H9 (cell line): ENCODE data around the gene SLC30A3. TPM values are rescaled to one million over a fixed set of nuclear protein-coding genes. Genes with fewer than 3 reads are reported as not detected.

ENCODE experiments used
- DNase-seq: peaks from one replicate; pipeline ENCODE4 v3.0.0-alpha.2; 2017
- H2AFZ ChIP-seq: one replicate; pipeline ENCODE4 v1.6.1; 2013; ENCODE audit warnings: mild to moderate bottlenecking, low read length, control low read depth, moderate library complexity
- H2AK5ac ChIP-seq: 2 replicates; pipeline ENCODE4 v1.6.1; 2013; ENCODE audit warnings: low read length, control low read depth, mixed read lengths; ENCODE audit not compliant: insufficient read length
- H2BK120ac ChIP-seq: one replicate; pipeline ENCODE4 v1.6.1; 2013; ENCODE audit warnings: low read depth, mild to moderate bottlenecking, low read length, control low read depth, inconsistent platforms; ENCODE audit not compliant: poor library complexity, severe bottlenecking
- H2BK12ac ChIP-seq: 2 replicates; pipeline ENCODE4 v1.6.1; 2013; ENCODE audit warnings: low read length, control low read depth, mixed read lengths, low read depth; ENCODE audit not compliant: insufficient read length
- H2BK15ac ChIP-seq: 2 replicates; pipeline ENCODE4 v1.6.1; 2013; ENCODE audit warnings: low read depth, low read length, control low read depth
- H2BK20ac ChIP-seq: one replicate; pipeline ENCODE4 v1.6.1; 2013; ENCODE audit warnings: low read depth, mild to moderate bottlenecking, low read length, control low read depth, inconsistent platforms; ENCODE audit not compliant: poor library complexity, severe bottlenecking
- H2BK5ac ChIP-seq: 2 replicates; pipeline ENCODE4 v1.6.1; 2013; ENCODE audit warnings: low read length, control low read depth, mixed read lengths; ENCODE audit not compliant: insufficient read length
- H3K14ac ChIP-seq: 2 replicates; pipeline ENCODE4 v1.6.1; 2013; ENCODE audit warnings: low read length, control low read depth; ENCODE audit not compliant: insufficient read depth
- H3K18ac ChIP-seq: 2 replicates; pipeline ENCODE4 v1.6.1; 2013; ENCODE audit warnings: low read depth, mild to moderate bottlenecking, mixed read lengths, low read length, control low read depth; ENCODE audit not compliant: insufficient read length
- H3K23ac ChIP-seq: 2 replicates; pipeline ENCODE4 v1.6.1; 2013; ENCODE audit warnings: low read length, control low read depth, mixed read lengths, low read depth; ENCODE audit not compliant: insufficient read length
- H3K23me2 ChIP-seq: 2 replicates; pipeline ENCODE4 v1.6.1; 2013; ENCODE audit warnings: low read depth, mild to moderate bottlenecking, mixed read lengths, low read length, control low read depth; ENCODE audit not compliant: insufficient read length, poor library complexity, severe bottlenecking
- H3K27ac ChIP-seq: 2 replicates; pipeline ENCODE4 v1.5.1; 2013; ENCODE audit warnings: low read length, control low read depth, mixed read lengths, low read depth; ENCODE audit not compliant: insufficient read length
- H3K27me3 ChIP-seq: 2 replicates; pipeline ENCODE4 v1.6.1; 2013; ENCODE audit warnings: low read length, control low read depth, inconsistent platforms; ENCODE audit not compliant: insufficient read depth
- H3K4ac ChIP-seq: 2 replicates; pipeline ENCODE4 v1.6.1; 2013; ENCODE audit warnings: low read depth, mild to moderate bottlenecking, control low read depth, inconsistent platforms, low read length, moderate library complexity
- H3K4me1 ChIP-seq: 2 replicates; pipeline ENCODE4 v1.6.1; 2013; ENCODE audit warnings: low read length, control low read depth, inconsistent platforms; ENCODE audit not compliant: insufficient read depth
- H3K4me2 ChIP-seq: 2 replicates; pipeline ENCODE4 v1.6.1; 2013; ENCODE audit warnings: low read length, control low read depth, mixed read lengths; ENCODE audit not compliant: insufficient read length, insufficient read depth
- H3K56ac ChIP-seq: 2 replicates; pipeline ENCODE4 v1.6.1; 2013; ENCODE audit warnings: low read depth, mild to moderate bottlenecking, mixed read lengths, low read length, control low read depth; ENCODE audit not compliant: insufficient read length
- H3K79me1 ChIP-seq: 2 replicates; pipeline ENCODE4 v1.6.1; 2013; ENCODE audit warnings: low read depth, mild to moderate bottlenecking, moderate library complexity, low read length, control low read depth, inconsistent platforms; ENCODE audit not compliant: insufficient read depth, poor library complexity, severe bottlenecking
- H3K79me2 ChIP-seq: 2 replicates; pipeline ENCODE4 v1.6.1; 2013; ENCODE audit warnings: low read length, control low read depth, inconsistent platforms; ENCODE audit not compliant: insufficient read depth
- H3K9ac ChIP-seq: 2 replicates; pipeline ENCODE4 v1.6.1; 2013; ENCODE audit warnings: low read length, control low read depth, mixed read lengths; ENCODE audit not compliant: insufficient read length; ENCODE audit errors: extremely low read depth
- H3K9me3 ChIP-seq: one replicate; pipeline ENCODE4 v1.6.1; 2013; ENCODE audit warnings: low read depth, low read length, inconsistent platforms; ENCODE audit not compliant: control insufficient read depth
- H3T11ph ChIP-seq: one replicate; pipeline ENCODE4 v1.6.1; 2013; ENCODE audit warnings: mild to moderate bottlenecking, low read length, control low read depth, inconsistent platforms
- H4K20me1 ChIP-seq: one replicate; pipeline ENCODE4 v1.6.1; 2013; ENCODE audit not compliant: control insufficient read depth, insufficient read length, insufficient read depth
- H4K5ac ChIP-seq: 2 replicates; pipeline ENCODE4 v1.6.1; 2013; ENCODE audit warnings: low read depth, mild to moderate bottlenecking, mixed read lengths, low read length, control low read depth; ENCODE audit not compliant: insufficient read length
- H4K8ac ChIP-seq: replicated peaks from 2 replicates; pipeline ENCODE4 v1.6.1; 2013; ENCODE audit warnings: low read length, control low read depth, mixed read lengths, low read depth; ENCODE audit not compliant: insufficient read length
- H4K91ac ChIP-seq: 2 replicates; pipeline ENCODE4 v1.6.1; 2013; ENCODE audit warnings: low read depth, mild to moderate bottlenecking, moderate library complexity, mixed read lengths, low read length, control low read depth; ENCODE audit not compliant: insufficient read length
- H3K27ac Mint-ChIP-seq, 3 experiments: 2 replicates in 2 of 3; 3 replicates in 1 of 3; pipeline ENCODE4 v1.8.0; 2020 to 2021; ENCODE audit warnings: mixed read lengths in 3 of 3, mild to moderate bottlenecking in 1 of 3, moderate library complexity in 1 of 3
- H3K27me3 Mint-ChIP-seq: 2 replicates; pipeline ENCODE4 v1.8.0; 2021; ENCODE audit warnings: low read depth, mild to moderate bottlenecking, moderate library complexity, mixed read lengths
- H3K36me3 Mint-ChIP-seq, 3 experiments: 2 replicates in 2 of 3; 3 replicates in 1 of 3; pipeline ENCODE4 v1.8.0; 2020 to 2021; ENCODE audit warnings: low read depth in 3 of 3, mixed read lengths in 3 of 3; ENCODE audit not compliant: insufficient read depth in 1 of 3
- H3K4me1 Mint-ChIP-seq, 2 experiments: 2 replicates each; pipeline ENCODE4 v1.8.0; 2020; ENCODE audit warnings: mixed read lengths in 2 of 2
- H3K4me3 Mint-ChIP-seq, 2 experiments: 2 replicates in 1 of 2; 3 replicates in 1 of 2; pipeline ENCODE4 v1.8.0; 2020 to 2021; ENCODE audit warnings: mild to moderate bottlenecking in 2 of 2, mixed read lengths in 2 of 2, moderate library complexity in 1 of 2
- H3K9me3 Mint-ChIP-seq, 2 experiments: 2 replicates in 1 of 2; 3 replicates in 1 of 2; pipeline ENCODE4 v1.8.0; 2020; ENCODE audit warnings: mild to moderate bottlenecking in 2 of 2, mixed read lengths in 2 of 2, moderate library complexity in 1 of 2
- CTCF ChIP-seq: fragments of 200-600 bp; sonication (generic); conservative IDR thresholded peaks from 3 replicates; pipeline ENCODE4 v1.8.0; 2021; ENCODE audit warnings: antibody characterized with exemption, mild to moderate bottlenecking
- WGBS: extraction: QIAGEN DNeasy Blood & Tissue Kit; methylation state at CpG from one replicate; pipeline ENCODE4 v1.1.7; 2013; ENCODE audit warnings: missing lambda C conversion rate, low lambda C conversion rate, mixed read lengths; ENCODE audit not compliant: insufficient read length; ENCODE audit errors: extremely low coverage; 5-methylcytosine and 5-hydroxymethylcytosine counted together
- total RNA-seq: library from RNA; stranded (reverse); gene quantifications from 2 replicates; pipeline ENCODE4 v1.2.1, GENCODE V29; 2021

SLC30A3 gene
- total RNA-seq, 1 experiment from 2014 or later, result 2.5 TPM

- no peak overlapping the region for H4K5ac ChIP-seq
- no CpG with 5 or more reads among the region's 13 CpGs for WGBS
- Mint-ChIP-seq H3K36me3 (no peaks in the 10 kb centered on the region), H3K9me3 (no peaks in the 10 kb centered on the region), H3K27ac (0 out of 7 replicates have a peak overlapping the region, but pooled peaks of 1 of the 3 experiments have one; percentile 41), H3K27me3 (peaks cover 64% of the 10 kb centered on the region), H3K4me1 (peaks cover 16 to 18% of the 10 kb centered on the region in 2 experiments), H3K4me3 (no peak overlapping the region; a peak in 1 of 5 replicates)
- no peak overlapping the region for H3K14ac ChIP-seq
- H2BK15ac ChIP-seq, result no peak overlapping the region
- H3K27ac ChIP-seq, result no peak overlapping the region
- no peak for DNase-seq
- no peak overlapping the region for H2BK20ac ChIP-seq
- no peaks in the 10 kb centered on the region for H3K23me2 ChIP-seq
- H3K79me1 ChIP-seq, result no peaks in the 10 kb centered on the region
- no peak overlapping the region for H2BK5ac ChIP-seq
- TF ChIP-seq CTCF, result no peak
- no peak overlapping the region for H3K4me2 ChIP-seq
- H2BK12ac ChIP-seq, result no peak overlapping the region
- no peaks in the 10 kb centered on the region; the same call in 1 of the 2 replicates for H3K27me3 ChIP-seq
- no peak overlapping the region for H3K18ac ChIP-seq
- H4K8ac ChIP-seq, result no peak overlapping the region
- H4K20me1 ChIP-seq, result no peaks in the 10 kb centered on the region
- no peaks in the 10 kb centered on the region for H3K9me3 ChIP-seq
- no peak overlapping the region for H2AFZ ChIP-seq
- H2BK120ac ChIP-seq, result no peak overlapping the region
- no peak overlapping the region for H2AK5ac ChIP-seq
- H3K4ac ChIP-seq, result no peak overlapping the region
- no peak overlapping the region for H4K91ac ChIP-seq
- no peaks in the 10 kb centered on the region for H3K79me2 ChIP-seq
- no peak overlapping the region for H3K9ac ChIP-seq
- no peak overlapping the region for H3K23ac ChIP-seq
- H3K56ac ChIP-seq, result no peak overlapping the region
- no peak overlapping the region for H3T11ph ChIP-seq
- no peaks in the 10 kb centered on the region for H3K4me1 ChIP-seq
Measured at GRCh38 chr2:27255187-27255586, 7.7 kb downstream of the SLC30A3 start.
